RWPE2 (cell line): ENCODE results near the gene GAL3ST3.

Experiments used
- ATAC-seq: fragments of 200-7000 bp; cut with Tn5 transposase; 3 replicates; pipeline ENCODE4 v1.9.1; 2021; ENCODE audit warnings: low read depth
- DNase-seq: peaks from one replicate; pipeline ENCODE4 v3.0.0-alpha.2; 2020; ENCODE audit warnings: low spot score
- H3K27ac ChIP-seq: fragments of 450-650 bp; 2 replicates; pipeline ENCODE4 v1.5.1; 2017; ENCODE audit warnings: mild to moderate bottlenecking; ENCODE audit not compliant: poor library complexity, severe bottlenecking
- H3K27me3 ChIP-seq: fragments of 250-450 bp; sonication (Bioruptor Pico); 2 replicates; pipeline ENCODE4 v1.5.1; 2021; ENCODE audit warnings: mild to moderate bottlenecking, moderate library complexity; ENCODE audit not compliant: insufficient read depth, poor library complexity, severe bottlenecking
- H3K36me3 ChIP-seq: fragments of 250-450 bp; sonication (Bioruptor Pico); 2 replicates; pipeline ENCODE4 v1.5.1; 2020; ENCODE audit warnings: low read depth, mild to moderate bottlenecking, moderate library complexity
- H3K4me1 ChIP-seq: fragments of 250-450 bp; sonication (Bioruptor Pico); 2 replicates; pipeline ENCODE4 v1.5.1; 2021; ENCODE audit warnings: mild to moderate bottlenecking, moderate library complexity; ENCODE audit not compliant: insufficient read depth, poor library complexity, severe bottlenecking
- H3K4me3 ChIP-seq: fragments of 250-450 bp; sonication (Bioruptor Pico); 2 replicates; pipeline ENCODE4 v1.5.1; 2021; ENCODE audit warnings: mild to moderate bottlenecking, moderate library complexity; ENCODE audit not compliant: severe bottlenecking
- H3K9me3 ChIP-seq: fragments of 250-450 bp; sonication (Bioruptor Pico); 2 replicates; pipeline ENCODE4 v1.5.1; 2021; ENCODE audit warnings: mild to moderate bottlenecking, moderate library complexity; ENCODE audit not compliant: severe bottlenecking
- TF ChIP-seq, protein P1 (sequence below): fragments of 450-650 bp; IDR thresholded peaks from one replicate; pipeline ENCODE4 v1.5.1; 2017; ENCODE audit warnings: mild to moderate bottlenecking, moderate library complexity; ENCODE audit not compliant: poor library complexity, severe bottlenecking

GAL3ST3 gene

DNA sequence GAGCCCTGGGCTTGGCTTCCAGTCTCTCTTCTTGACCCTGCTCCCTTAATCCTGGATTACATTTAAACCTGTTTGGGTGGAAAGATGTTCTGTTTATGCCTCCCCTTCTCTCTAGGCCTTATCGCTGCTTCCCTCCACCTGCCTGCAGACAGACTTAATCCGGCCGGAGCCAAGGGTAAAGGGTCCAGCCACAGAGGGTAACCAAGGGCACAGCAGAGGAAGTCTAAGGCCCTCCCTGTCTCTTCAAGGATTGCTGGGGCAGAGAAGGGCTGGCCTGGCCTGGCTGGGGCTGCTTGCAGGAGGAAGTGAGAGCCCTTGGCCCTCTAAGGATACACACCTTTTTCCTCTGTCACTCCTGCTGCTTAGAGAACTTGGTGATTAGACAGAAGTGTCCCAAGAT lies 2.1 kb downstream of the GAL3ST3 start:
- TF ChIP-seq, protein P1, sequence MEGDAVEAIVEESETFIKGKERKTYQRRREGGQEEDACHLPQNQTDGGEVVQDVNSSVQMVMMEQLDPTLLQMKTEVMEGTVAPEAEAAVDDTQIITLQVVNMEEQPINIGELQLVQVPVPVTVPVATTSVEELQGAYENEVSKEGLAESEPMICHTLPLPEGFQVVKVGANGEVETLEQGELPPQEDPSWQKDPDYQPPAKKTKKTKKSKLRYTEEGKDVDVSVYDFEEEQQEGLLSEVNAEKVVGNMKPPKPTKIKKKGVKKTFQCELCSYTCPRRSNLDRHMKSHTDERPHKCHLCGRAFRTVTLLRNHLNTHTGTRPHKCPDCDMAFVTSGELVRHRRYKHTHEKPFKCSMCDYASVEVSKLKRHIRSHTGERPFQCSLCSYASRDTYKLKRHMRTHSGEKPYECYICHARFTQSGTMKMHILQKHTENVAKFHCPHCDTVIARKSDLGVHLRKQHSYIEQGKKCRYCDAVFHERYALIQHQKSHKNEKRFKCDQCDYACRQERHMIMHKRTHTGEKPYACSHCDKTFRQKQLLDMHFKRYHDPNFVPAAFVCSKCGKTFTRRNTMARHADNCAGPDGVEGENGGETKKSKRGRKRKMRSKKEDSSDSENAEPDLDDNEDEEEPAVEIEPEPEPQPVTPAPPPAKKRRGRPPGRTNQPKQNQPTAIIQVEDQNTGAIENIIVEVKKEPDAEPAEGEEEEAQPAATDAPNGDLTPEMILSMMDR: no peak
- DNase-seq: no peak
- no peak overlapping the region for H3K27ac ChIP-seq
- no peak overlapping the region for H3K4me3 ChIP-seq
- H3K9me3 ChIP-seq: no peaks in the 10 kb centered on the region
- ATAC-seq: no peak
- no peaks in the 10 kb centered on the region for H3K27me3 ChIP-seq
- no peaks in the 10 kb centered on the region for H3K36me3 ChIP-seq
- peaks cover 8% of the 10 kb centered on the region for H3K4me1 ChIP-seq

DNA sequence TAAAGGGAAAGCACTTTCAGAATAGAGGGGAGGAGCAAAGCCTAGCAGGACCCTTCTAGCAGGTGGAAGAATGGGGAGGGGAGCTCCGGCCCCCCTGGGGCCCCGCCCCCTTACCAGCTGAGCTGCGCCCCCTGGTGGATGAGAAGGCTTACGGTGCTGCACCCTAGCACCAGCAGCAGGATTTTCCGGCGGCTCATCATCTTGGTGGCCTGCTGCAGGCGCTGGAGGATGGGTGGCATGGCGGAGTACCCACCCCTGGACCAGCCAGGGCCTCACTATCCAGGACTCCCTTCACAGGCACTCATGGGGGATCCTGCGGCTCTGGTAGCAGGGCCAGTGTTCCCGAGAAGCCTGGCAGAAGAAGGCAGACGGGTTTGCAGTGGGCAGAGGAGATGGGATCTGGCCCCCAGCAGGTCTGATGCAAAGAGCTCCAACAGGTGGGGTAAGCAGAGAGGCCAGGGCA lies 3.8 kb downstream of the GAL3ST3 start:
- H3K27ac ChIP-seq: no peak overlapping the region
- ATAC-seq: peak; percentile 81
- H3K4me1 ChIP-seq: no peaks in the 10 kb centered on the region
- no peaks in the 10 kb centered on the region for H3K9me3 ChIP-seq
- no peak for DNase-seq
- no peak overlapping the region for H3K4me3 ChIP-seq
- H3K36me3 ChIP-seq: no peaks in the 10 kb centered on the region
- H3K27me3 ChIP-seq: no peaks in the 10 kb centered on the region
- TF ChIP-seq, protein P1: peak; percentile 84

DNA sequence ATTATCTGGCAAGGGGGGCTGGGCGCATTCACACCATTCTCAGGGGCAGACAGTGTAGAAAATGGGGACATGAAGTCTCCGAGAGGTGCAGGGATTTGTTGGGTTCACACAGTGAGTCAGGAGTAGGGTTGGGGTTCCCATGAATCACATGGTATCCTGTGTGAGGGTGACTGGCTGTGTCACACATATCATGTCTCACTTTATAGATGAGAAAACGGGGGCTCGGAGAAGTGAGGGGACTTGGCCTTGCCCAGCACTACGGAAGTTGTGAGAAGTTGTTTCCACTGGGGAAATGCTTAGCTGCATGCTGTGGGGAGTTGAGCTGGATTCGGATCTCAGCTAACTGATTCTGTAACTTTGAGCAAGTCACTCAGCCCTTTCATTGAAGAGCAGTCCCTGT lies 4.2 kb downstream of the GAL3ST3 start:
- H3K27me3 ChIP-seq: no peaks in the 10 kb centered on the region
- H3K27ac ChIP-seq: no peak overlapping the region
- no peaks in the 10 kb centered on the region for H3K9me3 ChIP-seq
- DNase-seq (no peak), ATAC-seq (no peak)
- TF ChIP-seq, protein P1: no peak
- no peak overlapping the region for H3K4me3 ChIP-seq
- H3K36me3 ChIP-seq: no peaks in the 10 kb centered on the region
- no peaks in the 10 kb centered on the region for H3K4me1 ChIP-seq

DNA sequence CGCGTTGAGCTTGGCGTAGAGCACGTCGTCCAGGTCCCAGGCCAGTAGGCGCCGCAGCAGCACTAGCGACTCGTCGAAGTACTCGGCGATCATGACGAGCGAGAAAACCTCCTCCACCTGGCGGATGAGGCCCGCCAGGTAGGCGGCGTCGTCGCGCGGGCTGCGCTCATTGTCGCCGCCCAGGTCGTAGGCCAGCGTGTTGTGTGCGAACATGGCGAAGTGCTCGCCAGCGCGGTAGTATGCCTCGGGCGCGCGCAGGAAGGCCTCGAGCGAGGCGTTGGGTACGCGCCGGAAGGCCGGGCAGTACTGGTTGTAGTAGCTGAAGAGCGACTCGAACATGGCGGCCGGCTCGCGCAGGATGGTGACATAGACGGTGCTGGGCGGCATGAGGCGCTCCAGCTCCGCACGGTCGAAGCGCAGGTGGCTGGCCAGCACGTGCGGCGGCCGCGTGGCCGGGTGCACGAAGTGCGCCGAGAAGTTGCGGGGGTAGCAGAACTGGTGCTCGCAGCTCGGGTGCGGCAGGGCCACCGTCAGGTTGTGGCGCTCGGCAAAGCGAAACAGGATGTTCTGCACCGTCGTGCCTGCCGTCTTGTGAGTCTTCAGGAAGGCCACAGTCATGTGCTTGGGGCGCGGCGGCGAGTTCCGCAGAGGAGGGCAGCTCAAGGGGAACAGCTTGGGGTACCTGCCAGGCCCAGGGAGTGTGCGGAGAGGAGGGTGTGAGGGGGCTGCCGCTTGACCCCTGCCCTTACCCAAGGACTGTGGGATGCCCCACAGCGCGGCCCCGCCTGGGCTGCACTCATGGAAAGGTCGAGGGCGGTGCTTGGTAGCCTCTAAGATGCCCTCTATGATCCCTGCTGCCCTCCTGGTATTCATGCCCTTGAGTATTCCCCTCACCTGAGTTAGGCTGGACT lies 5.7 kb downstream of the GAL3ST3 start:
- Histone ChIP-seq H3K4me3 (no peak overlapping the region), H3K36me3 (no peaks in the 10 kb centered on the region), H3K9me3 (no peaks in the 10 kb centered on the region), H3K4me1 (no peaks in the 10 kb centered on the region), H3K27me3 (no peaks in the 10 kb centered on the region), H3K27ac (no peak overlapping the region)
- TF ChIP-seq, protein P1: no peak
- no peak for DNase-seq
- no peak for ATAC-seq
